HG02759 (cell line): Measurements from ENCODE around the gene SC5D.

Experiments used
- ATAC-seq: cut with Tn5 transposase; IDR thresholded peaks from one replicate; pipeline ENCODE4 v1.9.1; 2021; ENCODE audit warnings: mild to moderate bottlenecking, moderate library complexity; ENCODE audit not compliant: unreplicated experiment

SC5D gene

DNA sequence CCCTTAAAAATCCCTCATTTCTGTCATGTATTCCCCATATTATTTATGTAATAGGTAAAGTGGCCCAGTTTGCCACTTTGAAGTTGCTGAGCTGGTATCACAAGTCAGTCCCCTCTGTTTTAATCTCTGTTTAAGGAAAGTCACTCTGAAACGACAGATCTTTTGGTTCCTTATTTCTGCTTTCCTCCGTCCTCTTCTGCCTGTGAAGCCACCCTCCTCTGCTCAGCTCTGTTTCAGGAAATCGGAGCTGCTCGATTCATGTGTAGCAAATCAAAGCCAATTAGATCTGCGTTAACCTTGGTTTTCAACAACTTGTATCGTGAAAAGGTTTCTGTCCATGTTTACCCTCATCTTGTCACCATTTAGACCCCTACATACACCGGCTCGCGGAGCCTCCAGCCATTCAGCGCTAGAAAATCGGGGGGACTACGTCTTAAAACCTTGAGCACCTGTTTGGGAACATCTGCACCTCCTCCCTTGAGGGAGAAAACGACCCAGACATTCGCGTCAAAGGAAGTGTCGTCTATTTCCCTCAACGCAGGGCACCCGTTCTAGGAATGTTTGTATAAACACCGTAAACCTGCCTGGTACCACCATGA is 576 bp upstream of the SC5D start:
- peak; percentile 32 for ATAC-seq

DNA sequence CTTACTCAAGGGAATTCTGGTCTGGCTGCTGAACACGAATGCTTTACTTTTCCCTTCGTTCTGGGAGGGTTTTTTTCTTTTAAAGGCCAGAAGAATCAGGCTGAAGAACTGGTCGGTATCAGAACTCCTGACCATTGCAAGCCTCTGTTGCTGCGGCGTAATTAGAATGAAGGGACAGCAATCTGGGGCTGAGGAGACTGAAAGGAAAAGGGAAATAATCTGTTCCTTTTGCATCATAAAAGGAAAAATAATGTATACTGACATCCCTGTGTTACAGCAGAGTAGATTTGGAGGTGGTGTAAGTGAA is 670 bp downstream of the SC5D start:
- no peak for ATAC-seq

GRCh38 chr11:121295246-121296029 is 2.9 kb downstream of the SC5D start:
- no peak for ATAC-seq

- no peak for ATAC-seq
Observed at GRCh38 chr11:121297872-121298271, 5.3 kb downstream of the SC5D start.

- ATAC-seq = no peak
Observed at GRCh38 chr11:121298774-121299173, 6.2 kb downstream of the SC5D start.

- ATAC-seq = no peak
Observed at GRCh38 chr11:121299417-121299816, 6.8 kb downstream of the SC5D start.

DNA sequence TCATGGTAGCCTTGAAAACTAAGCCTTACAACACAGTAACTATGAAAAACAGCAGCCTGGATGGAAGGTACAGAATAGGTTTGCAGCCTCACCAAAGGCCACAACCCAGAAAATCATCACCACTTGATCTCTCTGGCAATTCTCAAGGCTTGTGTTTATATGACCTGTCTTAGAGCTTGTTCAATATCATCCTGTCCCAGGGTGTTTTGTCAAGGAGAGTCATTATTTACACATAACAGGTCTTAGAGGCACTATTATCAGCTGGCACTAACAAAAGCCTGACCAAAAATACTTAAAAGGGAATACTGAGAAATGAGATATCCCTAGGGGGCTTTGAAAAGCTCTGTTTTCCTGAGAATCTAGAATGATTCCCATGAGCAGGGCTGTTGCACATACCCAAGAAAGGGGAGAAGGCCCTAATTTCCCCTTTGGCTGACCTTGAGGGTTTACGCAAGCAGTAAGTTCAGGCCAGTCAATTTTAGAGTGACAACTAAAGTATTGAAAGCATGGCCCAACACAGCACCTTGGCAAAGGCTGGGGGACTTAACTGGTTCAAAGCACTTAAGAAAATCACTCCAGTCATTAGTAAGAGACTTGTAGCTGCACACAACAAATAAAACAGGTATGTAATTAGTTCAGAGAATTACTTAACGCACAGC is 7.9 kb downstream of the SC5D start:
- ATAC-seq = no peak

GRCh38 chr11:121300972-121301699 is 8.6 kb downstream of the SC5D start:
- no peak for ATAC-seq

DNA sequence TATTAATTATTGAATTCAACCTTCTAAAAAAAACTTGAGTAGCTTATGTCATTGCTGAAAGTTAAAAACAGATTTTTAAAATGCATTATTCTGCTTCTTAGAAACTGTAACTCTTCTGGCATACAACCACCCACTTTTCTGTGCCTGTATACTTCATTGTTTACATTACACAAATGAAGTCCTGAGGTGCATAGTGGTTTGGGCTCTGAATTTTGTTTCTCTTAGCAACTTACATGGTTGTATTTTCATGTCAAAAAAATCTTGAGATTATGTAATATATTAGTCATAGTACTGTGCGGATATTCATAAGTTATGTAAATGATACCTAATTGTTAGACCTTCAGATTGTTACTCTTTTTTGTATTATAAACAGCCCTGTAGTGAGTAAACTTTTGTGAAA is 12.2 kb downstream of the SC5D start:
- no peak for ATAC-seq

DNA sequence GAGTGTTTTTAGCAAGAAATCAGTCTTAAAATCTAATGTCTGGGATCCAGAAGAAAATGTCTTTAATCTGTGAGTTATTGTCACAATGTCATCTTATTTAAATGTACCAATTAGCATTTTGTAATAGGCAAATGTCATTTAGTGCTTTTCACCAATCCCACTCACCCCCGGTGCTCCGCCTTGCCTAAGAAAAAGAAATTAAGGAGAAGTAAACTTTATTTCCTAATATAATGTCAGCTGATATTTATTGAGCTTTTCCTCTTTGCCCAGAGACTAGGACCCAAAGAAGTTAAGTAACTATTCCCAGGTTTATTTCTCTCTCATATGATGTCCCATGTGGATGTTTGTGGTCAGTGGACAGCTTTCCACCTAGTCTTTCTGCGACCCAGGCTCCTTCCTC is 16.2 kb downstream of the SC5D start:
- ATAC-seq = no peak

DNA sequence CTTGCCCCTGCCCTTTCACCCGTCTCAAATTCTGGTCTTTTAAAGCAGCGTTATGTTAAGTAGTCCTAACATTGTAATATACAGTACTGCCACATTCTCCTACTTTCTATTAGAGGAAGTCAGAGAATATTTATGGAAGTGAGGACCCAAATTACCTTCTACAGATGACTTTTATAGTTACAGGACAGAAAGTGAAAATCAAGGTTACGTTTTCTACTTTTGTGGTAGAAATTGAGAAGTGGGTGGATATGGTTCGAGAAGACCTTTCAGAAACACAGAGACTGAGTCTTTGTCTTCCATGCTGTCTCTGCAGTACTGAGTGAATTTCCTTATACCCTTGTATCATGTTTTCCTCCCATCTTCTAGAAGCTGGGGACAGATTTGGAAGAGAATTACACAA is 17.1 kb downstream of the SC5D start:
- no peak for ATAC-seq

DNA sequence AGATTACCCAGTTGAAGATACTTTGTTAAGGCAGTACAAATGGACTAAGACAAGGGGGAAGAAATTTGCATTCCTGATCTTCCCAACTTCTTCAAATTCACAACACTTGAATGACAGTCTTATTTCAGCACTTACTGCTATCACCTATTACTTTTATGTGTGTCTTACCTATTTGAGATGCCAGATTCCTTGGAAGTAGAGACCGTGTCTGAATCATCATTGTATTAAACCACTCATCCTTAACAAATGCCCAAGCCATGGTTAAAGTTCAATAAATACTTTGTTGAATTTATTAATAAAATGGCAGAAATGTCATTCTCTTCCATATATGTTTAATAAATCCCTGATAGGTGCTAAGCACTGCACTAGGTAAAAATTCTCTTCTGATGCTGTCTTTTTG is 18.3 kb downstream of the SC5D start:
- ATAC-seq = no peak

- ATAC-seq = no peak
Observed at GRCh38 chr11:121311373-121311772, 18.8 kb downstream of the SC5D start.

DNA sequence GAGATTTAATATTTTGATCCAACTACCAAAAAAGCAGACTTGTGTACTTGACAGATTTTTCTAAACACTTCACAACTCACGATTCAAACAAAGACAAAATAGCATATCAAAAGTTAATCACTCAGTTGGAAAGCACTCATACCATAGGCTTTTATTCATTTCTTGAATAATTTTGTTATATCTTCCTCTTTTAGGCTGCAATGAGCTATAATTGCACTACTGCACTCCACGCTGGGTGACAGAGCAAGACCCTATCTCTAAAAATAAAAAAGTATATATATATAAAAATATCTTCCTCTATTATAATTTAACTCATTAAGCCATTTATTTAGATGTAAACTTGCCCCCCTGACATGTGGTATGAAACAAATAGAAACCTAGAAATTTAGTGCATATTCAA is 19.9 kb downstream of the SC5D start:
- ATAC-seq = no peak

- no peak for ATAC-seq
Observed at GRCh38 chr11:121318848-121319834, 26.6 kb downstream of the SC5D start.

- peak; percentile 66 for ATAC-seq
Observed at GRCh38 chr11:121321614-121322243, 29.2 kb downstream of the SC5D start.

- ATAC-seq = no peak
Observed at GRCh38 chr11:121323046-121323607, 30.6 kb downstream of the SC5D start.

DNA sequence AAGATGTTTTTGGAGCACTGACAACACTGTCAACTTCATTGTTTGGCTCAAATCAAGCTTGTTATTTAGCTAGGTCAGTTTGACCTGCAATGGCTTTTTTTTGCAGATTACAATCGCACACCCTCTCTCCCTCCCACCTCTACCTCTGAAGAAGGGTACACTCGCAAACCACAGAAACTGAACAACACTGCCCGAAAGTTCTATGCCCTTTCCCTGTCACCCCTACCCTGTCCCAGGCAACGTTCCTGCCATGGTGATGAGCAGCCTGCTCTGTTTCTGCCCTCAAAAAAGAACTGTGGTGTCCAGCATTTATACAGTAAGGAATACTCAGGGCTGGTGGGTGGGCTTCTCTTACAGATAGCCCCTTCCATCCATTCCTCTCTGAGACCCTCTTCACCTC is 33.7 kb downstream of the SC5D start:
- no peak for ATAC-seq

DNA sequence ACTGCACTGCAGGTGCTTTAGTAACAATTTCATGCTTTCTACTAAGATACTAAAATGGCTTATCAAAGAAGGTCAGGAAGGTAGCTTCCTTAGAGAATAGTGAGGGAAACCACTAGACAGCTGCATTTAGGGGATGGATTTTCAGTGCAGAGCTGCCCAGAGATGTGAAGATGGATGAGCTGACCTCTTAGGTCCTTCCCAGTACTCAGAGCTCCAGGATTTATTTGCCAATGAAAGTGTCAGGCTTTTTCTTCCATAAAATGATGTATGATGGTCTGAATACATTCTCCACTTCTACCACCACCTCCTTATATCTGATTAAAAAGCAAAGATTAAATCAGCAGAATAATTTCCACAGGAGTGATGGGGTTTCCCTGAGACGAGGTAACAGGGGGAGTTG is 35.0 kb downstream of the SC5D start:
- no peak for ATAC-seq
